Measurements from ENCODE around the gene DGKQ.
A peak's percentile ranks its signal among the peaks of the same experiment; 100 is the strongest.
"Not testable (repeated sequence)": the region's sequence is repeated elsewhere in the genome, so short reads cannot be mapped to it uniquely, and the experiment has no call there.

DGKQ gene

GRCh38 chr4:919004-919680, 54.2 kb downstream of the DGKQ start:
- DNase-seq = not testable (repeated sequence)

DNA sequence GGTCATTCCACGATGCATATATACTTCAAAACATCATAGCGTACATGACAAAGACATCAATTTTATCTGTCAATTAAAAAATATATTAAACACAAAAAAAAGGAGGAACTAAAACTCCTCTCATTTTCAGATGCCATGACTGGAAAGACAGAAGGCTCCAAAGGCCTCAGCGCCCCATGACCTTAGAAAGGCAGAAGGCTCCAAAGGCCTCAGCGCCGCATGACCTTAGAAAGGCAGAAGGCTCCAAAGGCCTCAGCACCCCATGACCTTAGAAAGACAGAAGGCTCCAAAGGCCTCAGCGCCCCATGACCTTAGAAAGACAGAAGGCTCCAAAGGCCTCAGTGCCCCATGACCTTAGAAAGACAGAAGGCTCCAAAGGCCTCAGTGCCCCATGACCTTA, 54.8 kb downstream of the DGKQ start:
- DNase-seq = not testable (repeated sequence)

DNA sequence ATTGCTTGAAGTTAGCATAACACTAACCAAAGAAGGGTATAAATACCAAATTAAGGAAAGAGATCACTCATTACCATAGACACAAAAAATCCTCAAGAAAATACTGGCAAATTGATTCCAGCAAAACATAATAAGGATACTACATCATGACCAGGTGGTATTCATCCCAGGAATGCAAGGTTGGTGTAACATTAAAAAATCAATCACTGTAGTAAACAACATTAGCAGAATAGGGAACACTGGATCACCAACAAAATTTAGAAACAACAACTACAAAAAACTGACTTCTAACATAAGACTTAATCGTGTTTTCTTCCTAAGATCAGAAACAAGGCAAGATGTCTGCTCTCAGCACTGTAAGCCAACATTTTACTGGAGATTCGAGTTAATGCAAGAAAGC, 55.4 kb downstream of the DGKQ start:
- DNase-seq = no peak

- DNase-seq = no peak
Observed at GRCh38 chr4:917466-917865, 55.9 kb downstream of the DGKQ start.

GRCh38 chr4:915595-915994, 57.8 kb downstream of the DGKQ start:
- DNase-seq = no peak

DNA sequence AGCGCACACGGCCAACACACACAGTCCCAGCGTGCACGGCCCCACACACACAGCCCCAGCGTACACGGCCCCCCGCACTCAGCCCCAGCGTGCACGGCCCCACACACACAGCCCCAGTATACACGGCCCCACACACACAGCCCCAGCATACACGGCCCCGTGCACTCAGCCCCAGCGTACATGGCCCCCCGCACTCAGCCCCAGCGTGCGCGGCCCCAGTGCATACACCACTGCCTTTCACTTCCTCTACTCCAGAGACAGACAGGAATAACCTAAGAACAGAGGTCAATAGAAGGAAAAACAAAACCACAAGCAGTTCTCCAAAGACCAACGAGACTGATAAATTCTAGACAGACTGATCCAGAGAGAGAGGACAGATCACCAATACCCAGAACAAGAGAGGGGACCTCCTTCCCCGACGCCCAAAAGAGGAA, 58.3 kb downstream of the DGKQ start:
- DNase-seq = peak in 1 of 2 donors; percentile 2

GRCh38 chr4:914531-914930, 58.8 kb downstream of the DGKQ start:
- no peak for DNase-seq

DNA sequence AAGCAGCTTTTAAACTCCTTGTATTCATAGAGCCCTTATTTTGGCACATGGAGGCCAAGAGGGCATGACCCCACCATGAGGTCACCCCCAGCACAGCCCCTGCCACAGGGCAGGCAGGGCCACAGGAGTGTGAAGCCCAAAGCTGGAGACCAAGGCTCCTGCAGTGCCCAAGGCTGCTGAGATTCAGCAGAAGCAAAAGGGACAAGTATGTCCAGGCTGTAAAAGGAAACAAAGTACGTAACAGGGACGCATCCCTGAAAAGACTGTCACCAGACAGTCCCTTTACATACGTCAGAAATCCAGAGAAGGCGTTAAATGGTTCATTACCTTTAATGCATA, 60.1 kb downstream of the DGKQ start:
- DNase-seq = no peak

DNA sequence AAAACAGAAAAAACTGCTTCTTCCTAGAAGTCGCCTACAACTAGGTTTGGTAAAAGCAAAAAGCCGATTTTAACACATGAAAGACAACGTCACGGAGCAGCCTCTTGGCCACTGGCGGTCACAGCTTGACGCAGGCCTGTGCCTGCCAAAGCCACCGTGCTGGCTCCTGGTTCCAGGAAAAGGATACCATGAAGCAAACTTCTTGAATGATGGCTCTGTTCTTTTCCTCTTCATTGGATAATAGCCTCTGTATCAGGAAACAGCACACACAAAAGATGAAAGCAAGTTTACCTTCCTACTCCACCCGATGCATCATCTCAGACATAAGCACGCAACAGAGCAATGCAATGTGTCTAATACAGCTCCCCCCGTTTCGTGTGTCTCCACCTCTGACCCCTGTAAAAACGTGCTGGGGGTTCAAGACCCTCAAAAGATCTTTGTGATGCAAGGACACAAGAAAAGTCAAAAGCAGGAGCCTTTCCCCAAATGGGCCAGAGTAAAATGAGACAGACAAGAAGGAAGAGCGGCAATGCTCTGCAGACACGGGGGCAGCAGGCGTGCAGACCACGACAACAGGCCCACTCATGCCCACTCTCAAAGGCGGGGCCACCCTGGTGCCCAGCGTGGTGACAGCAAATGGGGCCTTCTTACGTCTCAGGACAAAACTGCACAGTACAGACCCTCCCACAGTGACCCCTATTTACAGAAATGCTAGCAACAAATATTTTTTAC, 60.7 kb downstream of the DGKQ start:
- no peak for DNase-seq

- no peak for DNase-seq
Observed at GRCh38 chr4:911871-912490, 61.4 kb downstream of the DGKQ start.

DNA sequence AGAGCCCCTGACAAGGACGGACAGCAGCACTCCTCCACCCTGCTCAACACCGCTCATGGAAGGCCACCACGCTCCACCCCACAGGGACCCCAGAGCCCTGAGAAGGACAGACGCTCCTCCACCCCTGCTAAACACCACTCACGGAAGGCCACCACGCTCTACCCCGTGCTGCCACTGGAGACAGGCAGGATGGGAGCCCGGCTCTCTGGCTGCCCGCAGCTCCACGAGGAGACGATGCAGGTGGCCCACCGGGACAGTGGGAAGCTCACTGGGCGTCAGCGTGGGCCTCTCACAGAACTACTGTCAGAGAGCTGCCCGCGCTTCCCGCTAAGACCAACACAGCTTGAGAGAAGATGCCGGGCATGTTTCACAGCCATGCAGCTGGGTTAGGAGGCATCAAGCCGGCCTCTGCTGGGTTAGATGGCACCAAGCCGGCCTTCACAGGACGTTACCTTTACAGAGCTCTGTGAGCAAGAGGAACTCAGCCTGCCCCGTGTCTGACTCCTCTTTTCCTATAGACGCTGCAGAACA, 62.1 kb downstream of the DGKQ start:
- no peak for DNase-seq

- DNase-seq = no peak
Observed at GRCh38 chr4:910366-911091, 62.8 kb downstream of the DGKQ start.

- DNase-seq = no peak
Observed at GRCh38 chr4:909821-910220, 63.5 kb downstream of the DGKQ start.

GRCh38 chr4:909131-909571, 64.2 kb downstream of the DGKQ start:
- DNase-seq = no peak

Data from CD4-positive, alpha-beta T cell treated with Interleukin-1 beta for 1 hour (primary cell).